HepG2 (cell line): ENCODE measurements around the gene ACOT6. TPM values are rescaled to one million over a fixed set of nuclear protein-coding genes. Genes with fewer than 3 reads are reported as not detected.

Experiments used
- ARID2 ChIP-seq: sonication (generic); formaldehyde crosslinking; IDR thresholded peaks from 2 replicates; pipeline ENCODE4 v1.8.1; 2022; ENCODE audit warnings: mild to moderate bottlenecking, missing genetic modification reagents, borderline replicate concordance
- DR1 ChIP-seq: sonication (generic); formaldehyde crosslinking; IDR thresholded peaks from 2 replicates; pipeline ENCODE4 v1.8.0; 2021; ENCODE audit warnings: mild to moderate bottlenecking, missing genetic modification reagents, inconsistent platforms
- ELF4 ChIP-seq: sonication (generic); formaldehyde crosslinking; IDR thresholded peaks from 2 replicates; pipeline ENCODE4 v1.5.0; 2020; ENCODE audit warnings: missing genetic modification reagents, mild to moderate bottlenecking, moderate library complexity, borderline replicate concordance
- EZH2 ChIP-seq: conservative IDR thresholded peaks from 2 replicates; pipeline ENCODE4 v1.6.1; 2012; ENCODE audit warnings: mild to moderate bottlenecking, low read depth, low read length, moderate library complexity
- FOXA3 ChIP-seq: IDR thresholded peaks from 2 replicates; pipeline ENCODE4 v1.6.1; 2016; ENCODE audit warnings: missing genetic modification reagents, missing compliant biosample characterization
- KLF6 ChIP-seq: IDR thresholded peaks from 2 replicates; pipeline ENCODE4 v1.8.0; 2016; ENCODE audit warnings: missing biosample characterization, missing genetic modification reagents
- NCOA1 ChIP-seq: sonication (generic); formaldehyde crosslinking; IDR thresholded peaks from 2 replicates; pipeline ENCODE4 v1.9.0; 2021; ENCODE audit warnings: missing genetic modification reagents
- NR2F6 ChIP-seq, 2 experiments: IDR thresholded peaks; 2 replicates each; pipeline ENCODE4 v1.6.1; 2016; ENCODE audit warnings: antibody characterized with exemption in 1 of 2, mild to moderate bottlenecking in 1 of 2
- ZKSCAN8 ChIP-seq: IDR thresholded peaks from 2 replicates; pipeline ENCODE4 v1.6.1; 2016; ENCODE audit warnings: borderline replicate concordance, missing genetic modification reagents, missing compliant biosample characterization
- ZNF232 ChIP-seq: sonication (generic); formaldehyde crosslinking; IDR thresholded peaks from 2 replicates; pipeline ENCODE4 v1.4.0; 2020; ENCODE audit warnings: missing genetic modification reagents, borderline replicate concordance
- ZNF431 ChIP-seq: sonication (generic); formaldehyde crosslinking; IDR thresholded peaks from 2 replicates; pipeline ENCODE4 v1.9.0; 2022; ENCODE audit warnings: missing genetic modification reagents, low read depth, mild to moderate bottlenecking, borderline replicate concordance
- ZNF546 ChIP-seq: sonication (generic); formaldehyde crosslinking; conservative IDR thresholded peaks from 2 replicates; pipeline ENCODE4 v1.8.1; 2023; ENCODE audit warnings: mild to moderate bottlenecking, missing genetic modification reagents
- ZNF788 ChIP-seq: sonication (generic); formaldehyde crosslinking; IDR thresholded peaks from 2 replicates; pipeline ENCODE4 v1.5.0; 2020; ENCODE audit warnings: mild to moderate bottlenecking, missing genetic modification reagents, borderline replicate concordance
- ZNF790 ChIP-seq: sonication (generic); formaldehyde crosslinking; IDR thresholded peaks from 2 replicates; pipeline ENCODE4 v1.8.0; 2022; ENCODE audit warnings: missing genetic modification reagents, mild to moderate bottlenecking, borderline replicate concordance
- ZNF841 ChIP-seq: sonication (generic); formaldehyde crosslinking; IDR thresholded peaks from 2 replicates; pipeline ENCODE4 v1.8.1; 2023; ENCODE audit warnings: missing genetic modification reagents, borderline replicate concordance
- polyA plus RNA-seq, 8 experiments: library from polyadenylated mRNA; depleted of rRNA in 3 of 8; stranded (reverse) in 7 of 8; unstranded in 1 of 8; fragments of >200 nt; fragmentation: Illumina TruSeq in 4 of 8; extraction: Trizol in 4 of 8; gene quantifications; 2 replicates each; pipeline versions ENCODE4 v1.2.1 to v1.2.3, GENCODE V29; 2011 to 2016; ENCODE audit warnings: low read depth in 4 of 8, missing spikeins in 1 of 8, mixed read lengths in 1 of 8; ENCODE audit not compliant: insufficient read depth in 1 of 8
- total RNA-seq, 5 experiments: library from RNA; depleted of rRNA; stranded (reverse); fragments of >200 nt; fragmentation: Illumina TruSeq; extraction: Trizol; gene quantifications; 2 replicates each; pipeline ENCODE4 v1.2.3, GENCODE V29; 2016; ENCODE audit warnings: low read depth in 1 of 5
- TF ChIP-seq, protein P1 (sequence below), 2 experiments: sonication (generic) in 1 of 2; formaldehyde crosslinking in 1 of 2; IDR thresholded peaks; 2 replicates each; pipeline versions ENCODE4 v1.4.0 to v1.6.1; 2016 to 2020; ENCODE audit warnings: borderline replicate concordance in 1 of 2, low read depth in 1 of 2, mild to moderate bottlenecking in 1 of 2, missing genetic modification reagents in 1 of 2
- TF ChIP-seq, protein P2 (sequence below): sonication (generic); IDR thresholded peaks from 2 replicates; pipeline ENCODE4 v1.6.1; 2016; ENCODE audit warnings: low read depth, borderline replicate concordance
- TF ChIP-seq, protein P3 (sequence below): sonication (generic); formaldehyde crosslinking; IDR thresholded peaks from 2 replicates; pipeline ENCODE4 v1.4.0; 2020; ENCODE audit warnings: mild to moderate bottlenecking, missing genetic modification reagents
- TF ChIP-seq, protein P4 (sequence below): sonication (generic); formaldehyde crosslinking; IDR thresholded peaks from 2 replicates; pipeline ENCODE4 v1.5.0; 2020; ENCODE audit warnings: mild to moderate bottlenecking, missing genetic modification reagents, moderate library complexity
- TF ChIP-seq, protein P5 (sequence below): sonication (generic); formaldehyde crosslinking; IDR thresholded peaks from 2 replicates; pipeline ENCODE4 v1.4.0; 2020; ENCODE audit warnings: mild to moderate bottlenecking, missing genetic modification reagents, borderline replicate concordance

ACOT6 gene
- total and polyA plus RNA-seq, 2 of the 13 experiments (the other 11 are each of a cell fraction or from before 2014, with no cell fraction given): 0.15 to 0.27 TPM

DNA sequence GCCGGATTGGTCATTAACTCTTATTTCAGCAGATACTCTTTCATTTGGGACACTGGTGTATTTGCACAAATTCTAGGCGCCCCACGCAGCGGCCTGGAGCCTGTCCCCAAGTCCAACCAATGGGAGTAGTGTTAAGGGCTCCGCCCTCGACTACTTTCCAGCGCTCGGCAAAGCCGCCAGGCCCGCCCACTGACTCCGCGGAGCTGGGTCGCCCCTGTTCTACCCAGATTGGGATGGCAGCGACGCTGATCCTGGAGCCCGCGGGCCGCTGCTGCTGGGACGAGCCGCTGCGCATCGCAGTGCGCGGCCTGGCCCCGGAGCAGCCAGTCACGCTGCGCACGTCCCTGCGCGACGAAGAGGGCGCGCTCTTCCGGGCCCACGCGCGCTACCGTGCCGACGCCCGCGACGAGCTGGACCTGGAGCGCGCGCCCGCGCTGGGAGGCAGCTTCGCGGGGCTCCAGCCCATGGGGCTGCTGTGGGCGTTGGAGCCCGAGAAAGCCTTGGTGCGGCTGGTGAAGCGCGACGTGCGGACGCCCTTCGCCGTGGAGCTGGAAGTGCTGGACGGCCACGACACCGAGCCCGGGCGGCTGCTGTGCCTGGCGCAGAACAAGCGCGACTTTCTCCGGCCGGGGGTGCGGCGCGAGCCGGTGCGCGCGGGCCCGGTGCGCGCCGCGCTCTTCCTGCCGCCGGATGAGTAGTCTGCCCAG, at the start of gene ACOT6 (continued):
- TF ChIP-seq ZNF790 (CRISPR knock-in tag) (no peak; the same call in 1 of the 2 replicates), ZNF546 (CRISPR knock-in tag) (peak; percentile 89), ELF4 (CRISPR knock-in tag) (no peak), ZNF431 (CRISPR knock-in tag) (no peak; the same call in 1 of the 2 replicates), ZNF841 (no peak), ARID2 (CRISPR knock-in tag) (no peak), ZNF232 (CRISPR knock-in tag) (no peak), ZNF788 (CRISPR knock-in tag) (no peak), EZH2 (no peak), ZKSCAN8 (CRISPR knock-in tag) (no peak), NR2F6 (IDR thresholded peaks at IDR 0.05) (no peak), NR2F6 (CRISPR knock-in tag; IDR thresholded peaks at IDR 0.05) (no peak), KLF6 (CRISPR knock-in tag) (no peak), FOXA3 (CRISPR knock-in tag) (no peak), DR1 (CRISPR knock-in tag) (no peak), NCOA1 (CRISPR knock-in tag) (no peak)
- TF ChIP-seq, protein P1, sequence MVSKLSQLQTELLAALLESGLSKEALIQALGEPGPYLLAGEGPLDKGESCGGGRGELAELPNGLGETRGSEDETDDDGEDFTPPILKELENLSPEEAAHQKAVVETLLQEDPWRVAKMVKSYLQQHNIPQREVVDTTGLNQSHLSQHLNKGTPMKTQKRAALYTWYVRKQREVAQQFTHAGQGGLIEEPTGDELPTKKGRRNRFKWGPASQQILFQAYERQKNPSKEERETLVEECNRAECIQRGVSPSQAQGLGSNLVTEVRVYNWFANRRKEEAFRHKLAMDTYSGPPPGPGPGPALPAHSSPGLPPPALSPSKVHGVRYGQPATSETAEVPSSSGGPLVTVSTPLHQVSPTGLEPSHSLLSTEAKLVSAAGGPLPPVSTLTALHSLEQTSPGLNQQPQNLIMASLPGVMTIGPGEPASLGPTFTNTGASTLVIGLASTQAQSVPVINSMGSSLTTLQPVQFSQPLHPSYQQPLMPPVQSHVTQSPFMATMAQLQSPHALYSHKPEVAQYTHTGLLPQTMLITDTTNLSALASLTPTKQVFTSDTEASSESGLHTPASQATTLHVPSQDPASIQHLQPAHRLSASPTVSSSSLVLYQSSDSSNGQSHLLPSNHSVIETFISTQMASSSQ (IDR thresholded peaks at IDR 0.05; ENCODE audit: low read depth): no peak
- TF ChIP-seq, protein P1 (CRISPR knock-in tag; IDR thresholded peaks at IDR 0.05; ENCODE audit: borderline replicate concordance): no peak
- TF ChIP-seq, protein P2, sequence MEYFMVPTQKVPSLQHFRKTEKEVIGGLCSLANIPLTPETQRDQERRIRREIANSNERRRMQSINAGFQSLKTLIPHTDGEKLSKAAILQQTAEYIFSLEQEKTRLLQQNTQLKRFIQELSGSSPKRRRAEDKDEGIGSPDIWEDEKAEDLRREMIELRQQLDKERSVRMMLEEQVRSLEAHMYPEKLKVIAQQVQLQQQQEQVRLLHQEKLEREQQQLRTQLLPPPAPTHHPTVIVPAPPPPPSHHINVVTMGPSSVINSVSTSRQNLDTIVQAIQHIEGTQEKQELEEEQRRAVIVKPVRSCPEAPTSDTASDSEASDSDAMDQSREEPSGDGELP: no peak
- TF ChIP-seq, protein P3, sequence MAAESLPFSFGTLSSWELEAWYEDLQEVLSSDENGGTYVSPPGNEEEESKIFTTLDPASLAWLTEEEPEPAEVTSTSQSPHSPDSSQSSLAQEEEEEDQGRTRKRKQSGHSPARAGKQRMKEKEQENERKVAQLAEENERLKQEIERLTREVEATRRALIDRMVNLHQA: no peak
- TF ChIP-seq, protein P4, sequence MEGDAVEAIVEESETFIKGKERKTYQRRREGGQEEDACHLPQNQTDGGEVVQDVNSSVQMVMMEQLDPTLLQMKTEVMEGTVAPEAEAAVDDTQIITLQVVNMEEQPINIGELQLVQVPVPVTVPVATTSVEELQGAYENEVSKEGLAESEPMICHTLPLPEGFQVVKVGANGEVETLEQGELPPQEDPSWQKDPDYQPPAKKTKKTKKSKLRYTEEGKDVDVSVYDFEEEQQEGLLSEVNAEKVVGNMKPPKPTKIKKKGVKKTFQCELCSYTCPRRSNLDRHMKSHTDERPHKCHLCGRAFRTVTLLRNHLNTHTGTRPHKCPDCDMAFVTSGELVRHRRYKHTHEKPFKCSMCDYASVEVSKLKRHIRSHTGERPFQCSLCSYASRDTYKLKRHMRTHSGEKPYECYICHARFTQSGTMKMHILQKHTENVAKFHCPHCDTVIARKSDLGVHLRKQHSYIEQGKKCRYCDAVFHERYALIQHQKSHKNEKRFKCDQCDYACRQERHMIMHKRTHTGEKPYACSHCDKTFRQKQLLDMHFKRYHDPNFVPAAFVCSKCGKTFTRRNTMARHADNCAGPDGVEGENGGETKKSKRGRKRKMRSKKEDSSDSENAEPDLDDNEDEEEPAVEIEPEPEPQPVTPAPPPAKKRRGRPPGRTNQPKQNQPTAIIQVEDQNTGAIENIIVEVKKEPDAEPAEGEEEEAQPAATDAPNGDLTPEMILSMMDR (CRISPR knock-in tag): no peak
- TF ChIP-seq, protein P5, sequence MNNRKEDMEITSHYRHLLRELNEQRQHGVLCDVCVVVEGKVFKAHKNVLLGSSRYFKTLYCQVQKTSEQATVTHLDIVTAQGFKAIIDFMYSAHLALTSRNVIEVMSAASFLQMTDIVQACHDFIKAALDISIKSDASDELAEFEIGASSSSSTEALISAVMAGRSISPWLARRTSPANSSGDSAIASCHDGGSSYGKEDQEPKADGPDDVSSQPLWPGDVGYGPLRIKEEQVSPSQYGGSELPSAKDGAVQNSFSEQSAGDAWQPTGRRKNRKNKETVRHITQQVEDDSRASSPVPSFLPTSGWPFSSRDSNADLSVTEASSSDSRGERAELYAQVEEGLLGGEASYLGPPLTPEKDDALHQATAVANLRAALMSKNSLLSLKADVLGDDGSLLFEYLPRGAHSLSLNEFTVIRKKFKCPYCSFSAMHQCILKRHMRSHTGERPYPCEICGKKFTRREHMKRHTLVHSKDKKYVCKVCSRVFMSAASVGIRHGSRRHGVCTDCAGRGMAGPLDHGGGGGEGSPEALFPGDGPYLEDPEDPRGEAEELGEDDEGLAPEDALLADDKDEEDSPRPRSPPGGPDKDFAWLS (CRISPR knock-in tag): no peak
